Neural cell (in vitro differentiated cells): Measurements from ENCODE around the gene MLLT1. TPM values are rescaled to one million over a fixed set of nuclear protein-coding genes. Genes with fewer than 3 reads are reported as not detected.

Experiments used
- H2AFZ ChIP-seq: fragments of 200-600, 300-800 bp; sonication (generic), shearing (Covaris generic); 2 replicates; pipeline ENCODE4 v1.6.0; 2014; ENCODE audit warnings: low read depth, mild to moderate bottlenecking, antibody characterized with exemption, low read length, moderate library complexity
- H3F3A ChIP-seq: fragments of 200-600 bp; shearing (Covaris generic); 2 replicates; pipeline ENCODE4 v1.6.1; 2016; ENCODE audit warnings: mild to moderate bottlenecking, moderate library complexity, mixed read lengths, antibody characterized with exemption, low read length; ENCODE audit not compliant: insufficient read depth, poor library complexity, severe bottlenecking
- H3K27ac ChIP-seq: fragments of 200-600, 300-800 bp; sonication (generic), shearing (Covaris generic); 2 replicates; pipeline ENCODE4 v1.5.1; 2014; ENCODE audit warnings: mild to moderate bottlenecking, low read length, moderate library complexity
- H3K27me3 ChIP-seq: fragments of 300-800, 200-600 bp; sonication (generic), shearing (Covaris generic); 2 replicates; pipeline ENCODE4 v1.6.0; 2014; ENCODE audit warnings: mild to moderate bottlenecking, low read depth, low read length, moderate library complexity; ENCODE audit not compliant: insufficient read depth
- H3K36me3 ChIP-seq: fragments of 300-800, 200-600 bp; sonication (generic), shearing (Covaris generic); 2 replicates; pipeline ENCODE4 v1.5.1; 2014; ENCODE audit warnings: mild to moderate bottlenecking, antibody characterized with exemption, low read length, moderate library complexity; ENCODE audit not compliant: insufficient read depth
- H3K4me2 ChIP-seq: fragments of 300-800, 200-600 bp; sonication (generic), shearing (Covaris generic); 2 replicates; pipeline ENCODE4 v1.6.0; 2014; ENCODE audit warnings: mild to moderate bottlenecking, low read length
- H3K4me3 ChIP-seq: fragments of 300-800, 200-600 bp; sonication (generic), shearing (Covaris generic); 2 replicates; pipeline ENCODE4 v1.5.1; 2014; ENCODE audit warnings: mild to moderate bottlenecking, low read length, moderate library complexity
- H3K79me2 ChIP-seq: fragments of 200-600 bp; shearing (Covaris generic); replicated peaks from 2 replicates; pipeline ENCODE4 v1.6.0; 2014; ENCODE audit warnings: mild to moderate bottlenecking, low read length, moderate library complexity; ENCODE audit not compliant: insufficient read depth
- H3K9ac ChIP-seq: fragments of 300-800, 200-600 bp; sonication (generic), shearing (Covaris generic); 2 replicates; pipeline ENCODE4 v1.6.1; 2016; ENCODE audit warnings: mild to moderate bottlenecking, low read length, mixed read lengths
- H3K9me2 ChIP-seq: fragments of 200-600 bp; shearing (Covaris generic); 2 replicates; pipeline ENCODE4 v1.6.1; 2016; ENCODE audit warnings: mild to moderate bottlenecking, low read length, mixed read lengths; ENCODE audit not compliant: insufficient read depth
- H3K9me3 ChIP-seq: fragments of 200-600, 300-800 bp; sonication (generic), shearing (Covaris generic); 2 replicates; pipeline ENCODE4 v1.6.1; 2016; ENCODE audit warnings: mild to moderate bottlenecking, mixed run types, low read length, moderate library complexity, mixed read lengths
- H4K20me1 ChIP-seq: fragments of 200-600 bp; shearing (Covaris generic); 2 replicates; pipeline ENCODE4 v1.6.1; 2016; ENCODE audit warnings: mild to moderate bottlenecking, mixed run types; ENCODE audit not compliant: insufficient read depth
- CTCF ChIP-seq: fragments of 450-650 bp; IDR thresholded peaks from 2 replicates; pipeline ENCODE4 v1.5.1; 2014; ENCODE audit warnings: antibody characterized with exemption, mild to moderate bottlenecking, moderate library complexity; ENCODE audit not compliant: poor library complexity, severe bottlenecking
- EP300 ChIP-seq: fragments of 450-650 bp; conservative IDR thresholded peaks from 2 replicates; pipeline ENCODE4 v1.6.1; 2014; ENCODE audit warnings: antibody characterized with exemption, mild to moderate bottlenecking, moderate library complexity; ENCODE audit not compliant: poor library complexity, severe bottlenecking
- EZH2 ChIP-seq: fragments of 200-600, 300-800 bp; shearing (Covaris generic), sonication (generic); IDR thresholded peaks from 2 replicates; pipeline ENCODE4 v1.6.1; 2014; ENCODE audit warnings: antibody characterized with exemption, low read length, borderline replicate concordance, mild to moderate bottlenecking; ENCODE audit not compliant: insufficient read depth, poor library complexity, severe bottlenecking
- MXI1 ChIP-seq: fragments of 450-650 bp; conservative IDR thresholded peaks from 2 replicates; pipeline ENCODE4 v1.6.1; 2014; ENCODE audit warnings: antibody characterized with exemption, mild to moderate bottlenecking; ENCODE audit not compliant: poor library complexity, severe bottlenecking
- POLR2AphosphoS5 ChIP-seq: IDR thresholded peaks from 2 replicates; pipeline ENCODE4 v1.6.1; 2012
- RAD21 ChIP-seq: fragments of 450-650 bp; conservative IDR thresholded peaks from 2 replicates; pipeline ENCODE4 v1.6.1; 2014; ENCODE audit warnings: antibody characterized with exemption, mild to moderate bottlenecking, moderate library complexity
- SMC3 ChIP-seq: fragments of 450-650 bp; conservative IDR thresholded peaks from 2 replicates; pipeline ENCODE4 v1.6.1; 2014; ENCODE audit warnings: antibody characterized with exemption, mild to moderate bottlenecking, moderate library complexity; ENCODE audit not compliant: poor library complexity
- TAF1 ChIP-seq: IDR thresholded peaks from 2 replicates; pipeline ENCODE4 v1.6.1; 2012; ENCODE audit warnings: low read depth
- polyA plus RNA-seq: library from polyadenylated mRNA; depleted of rRNA; stranded (reverse); fragments of >200 nt; gene quantifications from 2 replicates; pipeline ENCODE4 v1.2.3, GENCODE V29; 2014
- TF ChIP-seq, protein P1 (sequence below): IDR thresholded peaks from 2 replicates; pipeline ENCODE4 v1.6.1; 2012; ENCODE audit warnings: borderline replicate concordance

Gene MLLT1
- polyA plus RNA-seq, 1 donor from 2014 or later = 34.0 TPM

- Histone ChIP-seq H3K36me3 (no peaks in the 10 kb centered on the region), H3K9ac (no peak overlapping the region), H3K27ac (no peak overlapping the region), H4K20me1 (no peaks in the 10 kb centered on the region), H3K79me2 (no peaks in the 10 kb centered on the region), H2AFZ (no peak overlapping the region), H3K9me3 (no peaks in the 10 kb centered on the region), H3K9me2 (no peaks in the 10 kb centered on the region), H3F3A (no peaks in the 10 kb centered on the region), H3K4me2 (no peak overlapping the region), H3K27me3 (no peaks in the 10 kb centered on the region), H3K4me3 (no peak overlapping the region)
- TF ChIP-seq MXI1 (no peak), RAD21 (no peak), SMC3 (no peak), TAF1 (no peak), EP300 (no peak), POLR2AphosphoS5 (no peak), CTCF (no peak), EZH2 (no peak)
- TF ChIP-seq, protein P1, sequence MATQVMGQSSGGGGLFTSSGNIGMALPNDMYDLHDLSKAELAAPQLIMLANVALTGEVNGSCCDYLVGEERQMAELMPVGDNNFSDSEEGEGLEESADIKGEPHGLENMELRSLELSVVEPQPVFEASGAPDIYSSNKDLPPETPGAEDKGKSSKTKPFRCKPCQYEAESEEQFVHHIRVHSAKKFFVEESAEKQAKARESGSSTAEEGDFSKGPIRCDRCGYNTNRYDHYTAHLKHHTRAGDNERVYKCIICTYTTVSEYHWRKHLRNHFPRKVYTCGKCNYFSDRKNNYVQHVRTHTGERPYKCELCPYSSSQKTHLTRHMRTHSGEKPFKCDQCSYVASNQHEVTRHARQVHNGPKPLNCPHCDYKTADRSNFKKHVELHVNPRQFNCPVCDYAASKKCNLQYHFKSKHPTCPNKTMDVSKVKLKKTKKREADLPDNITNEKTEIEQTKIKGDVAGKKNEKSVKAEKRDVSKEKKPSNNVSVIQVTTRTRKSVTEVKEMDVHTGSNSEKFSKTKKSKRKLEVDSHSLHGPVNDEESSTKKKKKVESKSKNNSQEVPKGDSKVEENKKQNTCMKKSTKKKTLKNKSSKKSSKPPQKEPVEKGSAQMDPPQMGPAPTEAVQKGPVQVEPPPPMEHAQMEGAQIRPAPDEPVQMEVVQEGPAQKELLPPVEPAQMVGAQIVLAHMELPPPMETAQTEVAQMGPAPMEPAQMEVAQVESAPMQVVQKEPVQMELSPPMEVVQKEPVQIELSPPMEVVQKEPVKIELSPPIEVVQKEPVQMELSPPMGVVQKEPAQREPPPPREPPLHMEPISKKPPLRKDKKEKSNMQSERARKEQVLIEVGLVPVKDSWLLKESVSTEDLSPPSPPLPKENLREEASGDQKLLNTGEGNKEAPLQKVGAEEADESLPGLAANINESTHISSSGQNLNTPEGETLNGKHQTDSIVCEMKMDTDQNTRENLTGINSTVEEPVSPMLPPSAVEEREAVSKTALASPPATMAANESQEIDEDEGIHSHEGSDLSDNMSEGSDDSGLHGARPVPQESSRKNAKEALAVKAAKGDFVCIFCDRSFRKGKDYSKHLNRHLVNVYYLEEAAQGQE = no peak
Measured at GRCh38 chr19:6188811-6189210, 91.0 kb downstream of the MLLT1 start.

DNA sequence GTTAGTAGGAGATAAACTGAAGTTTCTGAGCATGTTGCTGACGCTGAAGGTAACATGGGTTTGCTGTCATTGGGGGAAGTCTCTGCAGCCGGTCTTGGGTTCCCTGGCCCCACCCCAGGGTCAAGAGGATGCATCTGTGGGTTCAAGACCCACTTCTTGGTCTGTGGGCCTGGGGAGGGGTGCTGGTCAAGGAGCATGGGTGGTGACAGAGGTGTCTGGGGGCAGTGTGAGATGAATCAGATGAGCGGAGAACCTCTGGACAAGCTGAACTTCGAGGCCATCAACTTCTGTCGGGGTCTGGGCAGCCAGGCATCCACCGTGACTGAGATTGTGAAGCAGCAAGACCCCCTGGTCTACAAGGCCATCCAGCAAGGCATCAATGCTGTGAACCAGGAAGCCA is 92.4 kb downstream of the MLLT1 start:
- no peaks in the 10 kb centered on the region for H3K36me3 ChIP-seq
- H3K9me2 ChIP-seq = no peaks in the 10 kb centered on the region
- TF ChIP-seq, protein P1 = no peak
- TF ChIP-seq EP300 (no peak), TAF1 (no peak), RAD21 (no peak), POLR2AphosphoS5 (no peak), SMC3 (no peak), CTCF (no peak), MXI1 (no peak), EZH2 (no peak)
- peaks cover 5% of the 10 kb centered on the region for H3K9me3 ChIP-seq
- H3K9ac ChIP-seq = no peak overlapping the region
- no peaks in the 10 kb centered on the region for H3K27me3 ChIP-seq
- H3F3A ChIP-seq = no peaks in the 10 kb centered on the region
- no peak overlapping the region for H3K4me2 ChIP-seq
- no peaks in the 10 kb centered on the region for H4K20me1 ChIP-seq
- no peak overlapping the region for H2AFZ ChIP-seq
- no peaks in the 10 kb centered on the region for H3K79me2 ChIP-seq
- H3K27ac ChIP-seq = no peak overlapping the region
- H3K4me3 ChIP-seq = no peak overlapping the region
